Aorta (tissue), 5 donors: ENCODE measurements around the gene TRPM1. TPM values are rescaled to one million over a fixed set of nuclear protein-coding genes. Genes with fewer than 3 reads are reported as not detected.

ENCODE experiments used
- ATAC-seq: fragments of 200-7000 bp; cut with Tn5 transposase; one replicate; pipeline ENCODE4 v1.9.1; 2022; ENCODE audit warnings: moderate library complexity; ENCODE audit not compliant: low FRiP score
- DNase-seq, 2 donors: peaks; one replicate each; pipeline ENCODE4 v3.0.0-alpha.2; 2020
- H3K27ac ChIP-seq, 2 donors: one replicate each; pipeline ENCODE4 v1.5.1; 2013; ENCODE audit warnings: low read length in 2 of 2, mild to moderate bottlenecking in 2 of 2, moderate library complexity in 2 of 2, control low read depth in 1 of 2, inconsistent platforms in 1 of 2, low read depth in 1 of 2
- H3K27me3 ChIP-seq, 2 donors: one replicate each; pipeline ENCODE4 v1.6.1; 2013; ENCODE audit warnings: control low read depth in 1 of 2, low read length in 1 of 2, mild to moderate bottlenecking in 1 of 2, moderate library complexity in 1 of 2; ENCODE audit not compliant: insufficient read depth in 2 of 2, control insufficient read depth in 1 of 2
- H3K36me3 ChIP-seq, 2 donors: one replicate each; pipeline ENCODE4 v1.6.1; 2013; ENCODE audit warnings: control low read depth in 1 of 2, low read length in 1 of 2, mild to moderate bottlenecking in 1 of 2; ENCODE audit not compliant: insufficient read depth in 2 of 2, control insufficient read depth in 1 of 2
- H3K4me1 ChIP-seq, 2 donors: one replicate each; pipeline ENCODE4 v1.6.1; 2013; ENCODE audit warnings: low read length in 2 of 2, control low read depth in 1 of 2, mild to moderate bottlenecking in 1 of 2, moderate library complexity in 1 of 2; ENCODE audit not compliant: insufficient read depth in 2 of 2, control insufficient read depth in 1 of 2
- H3K4me3 ChIP-seq, 2 donors: one replicate each; pipeline ENCODE4 v1.5.1; 2013; ENCODE audit warnings: low read length in 2 of 2, control low read depth in 1 of 2, mild to moderate bottlenecking in 1 of 2
- H3K9me3 ChIP-seq: one replicate; pipeline ENCODE4 v1.6.1; 2013; ENCODE audit warnings: mild to moderate bottlenecking, low read length; ENCODE audit not compliant: control insufficient read depth
- WGBS, 2 donors: extraction: QIAGEN DNeasy Blood & Tissue Kit; methylation state at CpG; one replicate each; pipeline ENCODE4 v1.1.7; 2013; 5-methylcytosine and 5-hydroxymethylcytosine counted together
- intact Hi-C, 2 donors: fragments of 100-400 bp; cut with DNase I; formaldehyde crosslinking; loops; one replicate each; pipeline versions ENCODE4 v1.14.2 to v1.15.0; 2022
- polyA plus RNA-seq, 2 donors: library from polyadenylated mRNA; stranded (reverse); fragments of 200-250 nt; gene quantifications; one replicate each; pipeline ENCODE4 v1.2.3, GENCODE V29; 2013
- total RNA-seq, 2 donors: library from RNA; stranded (reverse); fragmentation: NEBNext Ultra II Directional; extraction: Animal tissue kit (Norgen Biotek cat#: 25700); gene quantifications; one replicate each; pipeline ENCODE4 v1.2.1, GENCODE V29; 2021
- donor health status: healthy with polysubstance abuse.
- donor health status: Bipolar disorder and iron deficiency.
- donor health status: DM: no; HTN: no; CAD: no.
- donor health status: DM: no; HTN: no; CAD: no.
- donor health status: DM: yes; HTN: yes; CAD: no.

TRPM1 gene
- total and polyA plus RNA-seq, 4 donors: not detected

- Histone ChIP-seq H3K9me3 (peaks cover 2% of the 10 kb centered on the region), H3K27ac (no peak overlapping the region), H3K4me3 (no peak overlapping the region), H3K4me1 (no peaks in the 10 kb centered on the region), H3K36me3 (no peaks in the 10 kb centered on the region), H3K27me3 (no peaks in the 10 kb centered on the region)
- peak; percentile 62 for ATAC-seq
- intact Hi-C loops: no loop called here
- no peak for DNase-seq
- WGBS, 2 donors: 61 to 68% methylated on average over 6 of the region's 6 CpGs
These were observed 32.0 kb downstream of the TRPM1 start for GRCh38 chr15:31069360-31070000.

- intact Hi-C loops: no loop called here
- no peak for ATAC-seq
- Histone ChIP-seq H3K4me1 (no peaks in the 10 kb centered on the region), H3K27me3 (no peaks in the 10 kb centered on the region), H3K27ac (no peak overlapping the region), H3K4me3 (no peak overlapping the region), H3K9me3 (peaks cover 2% of the 10 kb centered on the region), H3K36me3 (no peaks in the 10 kb centered on the region)
- no peak for DNase-seq
- WGBS, 2 donors: 86% methylated on average over 11 of the region's 11 CpGs
These were observed 33.5 kb downstream of the TRPM1 start for GRCh38 chr15:31067890-31068603.

- H3K27me3 ChIP-seq: no peaks in the 10 kb centered on the region
- 90 to 91% methylated on average over 6 of the region's 6 CpGs for WGBS, 2 donors
- H3K9me3 ChIP-seq: peaks cover 2% of the 10 kb centered on the region
- H3K4me3 ChIP-seq: no peak overlapping the region
- no peak for DNase-seq
- H3K36me3 ChIP-seq: no peaks in the 10 kb centered on the region
- H3K27ac ChIP-seq: no peak overlapping the region
- no peak for ATAC-seq
- intact Hi-C loops: no loop called here
- no peaks in the 10 kb centered on the region for H3K4me1 ChIP-seq
These were observed 35.7 kb downstream of the TRPM1 start for GRCh38 chr15:31065824-31066223.

GRCh38 chr15:31062911-31063310 lies 38.6 kb downstream of the TRPM1 start:
- no peak for DNase-seq
- Histone ChIP-seq H3K4me1 (no peaks in the 10 kb centered on the region), H3K9me3 (peaks cover 2% of the 10 kb centered on the region), H3K4me3 (no peak overlapping the region), H3K27me3 (no peaks in the 10 kb centered on the region), H3K36me3 (no peaks in the 10 kb centered on the region), H3K27ac (no peak overlapping the region)
- intact Hi-C loops: no loop called here
- 79 to 81% methylated on average over 17 of the region's 17 CpGs for WGBS, 2 donors
- no peak for ATAC-seq

- Histone ChIP-seq H3K27ac (no peak overlapping the region), H3K4me3 (no peak overlapping the region), H3K27me3 (no peaks in the 10 kb centered on the region), H3K9me3 (peaks cover 4% of the 10 kb centered on the region), H3K36me3 (no peaks in the 10 kb centered on the region), H3K4me1 (no peaks in the 10 kb centered on the region)
- no peak for ATAC-seq
- DNase-seq: no peak
- intact Hi-C loops: no loop called here
- WGBS, 2 donors: 15 to 21% methylated on average over 4 of the region's 4 CpGs
These were observed 39.1 kb downstream of the TRPM1 start for GRCh38 chr15:31062310-31062847.

GRCh38 chr15:31060429-31061140 lies 40.9 kb downstream of the TRPM1 start:
- Histone ChIP-seq H3K4me1 (no peaks in the 10 kb centered on the region), H3K4me3 (no peak overlapping the region), H3K9me3 (peaks cover 4% of the 10 kb centered on the region), H3K36me3 (no peaks in the 10 kb centered on the region), H3K27ac (no peak overlapping the region), H3K27me3 (no peaks in the 10 kb centered on the region)
- intact Hi-C loops: no loop called here
- DNase-seq (no peak), ATAC-seq (peak; percentile 22)
- WGBS, 2 donors: 66 to 72% methylated on average over 15 of the region's 15 CpGs

- peaks cover 4% of the 10 kb centered on the region for H3K9me3 ChIP-seq
- DNase-seq: no peak
- no peaks in the 10 kb centered on the region for H3K36me3 ChIP-seq
- no peaks in the 10 kb centered on the region for H3K4me1 ChIP-seq
- H3K27ac ChIP-seq: no peak overlapping the region
- H3K27me3 ChIP-seq: no peaks in the 10 kb centered on the region
- intact Hi-C loops: no loop called here
- 89 to 94% methylated on average over 6 of the region's 6 CpGs for WGBS, 2 donors
- ATAC-seq: no peak
- H3K4me3 ChIP-seq: no peak overlapping the region
These were observed 43.1 kb downstream of the TRPM1 start for GRCh38 chr15:31058236-31058962.

- no peak for DNase-seq
- no peak for ATAC-seq
- intact Hi-C loops: no loop called here
- Histone ChIP-seq H3K4me1 (no peaks in the 10 kb centered on the region), H3K4me3 (no peak overlapping the region), H3K9me3 (no peaks in the 10 kb centered on the region), H3K27me3 (no peaks in the 10 kb centered on the region), H3K36me3 (no peaks in the 10 kb centered on the region), H3K27ac (no peak overlapping the region)
- WGBS, 2 donors: 72 to 76% methylated on average over 3 of the region's 3 CpGs
These were observed 49.9 kb downstream of the TRPM1 start for GRCh38 chr15:31051496-31052080.
